Measurements from ENCODE around the gene CFI.
"Not testable (repeated sequence)": the region's sequence is repeated elsewhere in the genome, so short reads cannot be mapped to it uniquely, and the experiment has no call there.

Gene CFI

GRCh38 chr4:109795059-109795458 lies 6.7 kb downstream of the CFI start:
- DNase-seq, result no peak

DNA sequence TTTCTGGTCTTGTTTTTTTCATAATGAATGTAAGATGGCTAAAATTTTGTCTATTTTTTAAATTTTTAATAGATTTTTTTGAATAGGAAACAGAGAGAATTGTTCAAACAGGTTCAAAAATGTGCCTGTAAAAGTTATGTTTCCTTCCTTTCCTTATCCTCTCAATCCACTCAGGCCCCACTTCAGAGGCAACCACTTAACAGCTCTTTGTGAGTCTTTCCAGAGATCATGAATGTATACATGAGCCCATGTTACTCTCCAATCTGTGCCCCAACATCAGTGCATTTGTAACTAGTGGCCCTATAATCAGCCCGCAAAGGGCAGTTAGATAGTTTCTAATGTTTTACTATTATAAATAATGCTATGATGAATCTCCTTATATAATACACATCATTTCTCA lies 14.0 kb downstream of the CFI start:
- DNase-seq, result no peak

DNA sequence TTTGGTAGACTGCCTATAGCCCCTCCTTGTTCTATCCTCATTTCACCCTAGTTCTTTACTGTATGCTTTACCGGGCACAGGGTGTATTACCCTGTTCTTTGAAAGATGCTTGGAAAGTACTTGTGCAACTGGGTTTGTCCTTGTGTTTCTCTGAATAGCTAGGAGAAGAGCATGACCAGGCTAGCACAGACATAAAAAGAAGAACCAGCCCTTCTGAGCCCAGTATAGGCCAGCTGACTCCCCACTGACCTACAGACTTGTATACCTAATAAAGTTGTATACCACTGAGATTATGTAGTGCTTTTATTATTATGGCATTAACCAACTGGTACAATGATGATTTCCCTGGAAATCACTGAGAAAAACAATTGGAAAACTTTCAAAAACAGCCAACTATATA lies 15.0 kb downstream of the CFI start:
- no peak for DNase-seq

GRCh38 chr4:109782092-109782491 lies 19.7 kb downstream of the CFI start:
- DNase-seq, result not testable (repeated sequence)

GRCh38 chr4:109764789-109765402 lies 36.9 kb downstream of the CFI start:
- no peak for DNase-seq

DNA sequence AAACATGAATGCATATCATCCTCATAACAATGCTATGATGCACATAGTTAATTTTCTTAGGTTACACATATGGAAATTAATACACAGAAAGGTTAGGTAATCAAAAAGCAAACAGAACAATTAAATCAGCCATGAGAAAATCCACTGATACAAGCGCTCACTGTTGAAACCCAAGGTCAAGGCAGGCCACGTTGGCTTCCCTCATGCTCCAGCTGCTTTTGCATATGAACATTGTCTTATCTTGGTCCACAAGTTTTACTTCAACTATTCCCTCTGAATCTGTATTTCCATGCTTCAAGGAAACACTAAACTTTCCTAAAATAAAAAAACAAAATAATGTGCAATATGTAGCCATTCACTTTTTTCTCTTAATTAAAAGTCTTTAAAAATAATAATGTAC lies 37.4 kb downstream of the CFI start:
- no peak for DNase-seq

DNA sequence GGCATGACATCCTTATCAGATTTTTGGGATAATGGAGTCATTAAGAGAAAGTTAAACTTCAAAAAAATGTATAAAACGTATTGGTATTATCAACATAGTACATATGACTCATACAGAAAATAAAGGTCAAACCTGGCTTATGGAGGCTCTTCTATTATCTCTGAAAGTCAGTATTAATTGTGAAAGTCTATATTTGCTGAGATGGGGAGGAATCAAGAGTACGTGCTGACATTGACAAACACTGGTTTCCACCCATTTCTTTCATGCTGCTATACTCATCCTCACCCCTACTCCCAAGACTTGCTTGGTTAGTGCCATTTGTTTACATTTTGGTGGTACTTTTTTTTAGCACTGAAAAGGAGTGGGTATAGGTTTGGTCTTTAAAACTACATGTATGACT lies 41.1 kb downstream of the CFI start:
- no peak for DNase-seq

DNA sequence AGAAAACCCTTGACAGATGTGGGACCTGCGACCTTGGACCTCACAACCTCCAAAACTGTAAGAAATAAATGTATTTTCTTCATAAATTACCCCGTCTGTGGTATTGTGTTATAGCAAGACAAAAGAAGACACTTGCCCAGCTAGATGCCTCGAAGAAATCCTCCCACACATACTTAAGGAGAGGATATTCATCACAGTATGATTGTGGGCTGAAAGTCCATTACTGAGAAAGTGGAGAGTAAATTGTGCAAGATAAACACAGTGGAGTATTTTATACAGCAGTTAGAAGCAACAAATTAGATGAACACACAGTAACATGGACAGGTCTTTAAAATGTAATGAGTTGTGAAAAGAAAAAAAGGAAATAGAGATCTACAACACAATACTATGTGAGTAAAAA lies 46.1 kb downstream of the CFI start:
- no peak for DNase-seq

DNA sequence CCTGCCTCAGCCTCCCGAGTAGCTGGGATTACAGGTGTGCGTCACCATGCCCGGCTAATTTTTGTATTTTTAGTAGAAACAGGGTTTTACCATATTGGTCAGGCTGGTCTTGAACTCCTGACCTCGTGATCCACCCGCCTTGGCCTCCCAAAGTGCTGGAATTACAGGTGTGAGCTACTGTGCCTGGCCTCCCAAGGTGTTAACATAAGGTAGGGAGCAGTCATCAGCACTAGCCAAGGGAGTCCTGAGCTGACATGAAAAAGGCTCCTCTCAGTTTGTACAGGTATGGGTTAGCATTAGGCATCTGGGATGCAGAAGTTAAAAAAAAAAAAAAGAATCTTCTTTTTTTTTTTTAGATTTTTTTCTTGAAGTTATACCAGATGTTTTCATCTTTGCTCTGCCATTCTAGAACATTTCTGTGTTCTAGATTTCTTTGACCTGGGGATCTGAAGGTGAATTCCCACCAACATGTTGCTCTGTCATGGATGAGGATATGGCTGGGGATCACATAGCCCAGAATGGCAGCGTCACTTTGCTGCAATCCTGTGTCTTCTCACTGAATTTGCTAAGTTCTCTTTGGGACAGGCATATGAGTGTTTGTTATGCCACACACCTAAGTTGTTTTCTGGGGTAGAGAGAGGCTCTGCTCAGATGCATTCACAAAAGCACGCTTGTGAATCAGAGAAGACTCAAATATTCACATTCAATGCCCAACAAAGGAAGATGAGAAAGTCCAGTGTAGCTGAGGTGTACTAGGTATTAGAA lies 47.5 kb downstream of the CFI start:
- no peak for DNase-seq

DNA sequence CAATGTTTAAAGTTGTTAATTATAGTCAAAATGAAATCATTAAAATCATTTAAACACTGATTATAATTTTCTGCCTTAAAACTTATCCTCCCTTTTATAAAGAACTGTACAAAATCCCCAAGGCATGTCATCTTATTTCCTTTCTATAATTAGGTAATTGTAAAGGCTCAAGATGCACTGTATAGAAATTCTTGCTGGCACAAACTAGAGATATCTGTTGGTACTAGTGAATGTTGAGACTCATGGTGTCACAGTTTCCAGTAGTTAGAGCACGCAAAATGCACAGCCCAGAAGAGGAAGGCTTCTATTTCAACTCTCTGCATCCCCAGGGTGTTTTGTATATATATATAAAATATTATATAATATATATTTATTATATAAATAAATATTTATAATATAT lies 49.3 kb downstream of the CFI start:
- DNase-seq, result no peak

GRCh38 chr4:109751852-109752251 lies 49.9 kb downstream of the CFI start:
- no peak for DNase-seq

DNA sequence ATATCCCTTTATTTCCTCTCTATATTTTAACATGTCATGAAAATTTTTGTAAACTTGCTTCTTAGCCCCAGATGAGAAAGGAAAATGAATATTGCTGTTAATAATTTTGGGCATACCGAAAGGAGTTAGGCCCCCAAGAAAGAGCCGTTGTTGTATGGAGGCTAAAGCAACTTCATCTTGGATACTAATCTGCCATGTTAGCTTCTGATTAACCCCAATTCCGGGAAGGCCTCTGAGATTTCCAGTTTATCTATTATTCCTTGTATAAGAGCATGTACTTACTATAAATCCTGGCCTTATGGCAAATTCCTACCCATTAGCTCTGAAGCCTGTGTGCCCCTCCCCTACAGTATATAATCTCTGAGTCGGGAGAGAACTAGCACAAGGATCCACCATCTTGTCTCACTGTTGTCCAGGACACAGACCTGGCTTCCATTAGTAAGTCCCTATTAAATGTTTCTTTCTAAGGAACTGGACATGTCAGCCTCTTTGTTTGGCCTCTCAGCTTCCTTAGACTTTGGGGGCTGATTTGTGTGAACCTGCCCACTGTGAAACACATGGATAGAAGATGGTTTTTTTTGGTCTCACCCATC lies 51.1 kb downstream of the CFI start:
- DNase-seq, result no peak

DNA sequence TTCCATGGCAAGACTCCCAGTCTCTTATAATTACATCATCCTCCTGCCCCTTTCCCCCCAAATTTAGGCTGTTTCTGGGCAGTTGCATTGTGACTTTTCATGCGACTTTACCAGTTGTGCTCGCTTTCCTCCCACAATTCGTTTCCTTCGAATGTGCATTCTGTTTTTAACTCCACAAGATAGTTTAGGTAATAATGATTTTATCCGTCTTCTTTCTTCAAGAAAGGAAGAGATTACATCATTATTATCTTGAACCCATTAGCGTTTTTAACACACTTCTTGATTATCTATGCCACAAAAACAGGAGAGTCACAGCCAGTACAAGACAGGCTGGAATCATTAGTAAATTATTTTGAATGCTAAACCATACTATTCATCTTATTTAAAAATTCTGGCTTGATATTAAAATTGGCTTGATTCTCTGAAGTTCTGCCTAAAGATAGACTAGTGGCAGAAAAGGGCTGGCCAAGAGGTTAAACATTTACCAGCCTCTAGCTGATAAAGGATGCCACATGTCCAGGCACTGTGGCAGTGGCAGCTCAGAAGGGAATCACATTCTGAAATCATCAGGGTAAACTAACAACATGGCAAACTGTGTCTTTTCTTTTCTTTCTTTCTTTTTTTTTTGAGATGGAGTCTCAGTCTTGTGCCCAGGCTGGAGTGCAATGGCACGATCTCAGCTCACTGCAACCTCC lies 52.3 kb downstream of the CFI start:
- DNase-seq, result no peak

DNA sequence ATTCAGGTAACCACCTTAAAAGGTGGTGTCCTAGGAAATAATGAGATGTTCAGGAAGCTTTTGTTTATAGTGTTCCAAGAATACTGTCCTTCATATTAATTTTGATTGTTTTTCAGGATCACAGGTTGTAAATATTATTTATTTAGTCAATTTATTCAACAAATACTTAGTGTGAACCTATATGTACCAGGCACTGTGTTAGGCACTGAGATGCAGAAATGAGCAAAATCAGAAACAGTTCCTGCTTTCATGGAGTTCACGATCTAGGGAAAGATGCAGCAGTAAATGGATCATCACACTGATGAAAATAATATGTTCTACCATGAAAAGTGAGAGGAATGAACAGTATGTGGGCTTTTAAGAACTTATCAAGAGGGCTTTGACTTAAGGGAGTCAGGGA lies 53.7 kb downstream of the CFI start:
- DNase-seq, result no peak

GRCh38 chr4:109746728-109747127 lies 55.1 kb downstream of the CFI start:
- no peak for DNase-seq

GRCh38 chr4:109745830-109746229 lies 56.0 kb downstream of the CFI start:
- DNase-seq, result no peak

- DNase-seq, result no peak
These were observed 62.3 kb downstream of the CFI start for GRCh38 chr4:109739547-109739946.

DNA sequence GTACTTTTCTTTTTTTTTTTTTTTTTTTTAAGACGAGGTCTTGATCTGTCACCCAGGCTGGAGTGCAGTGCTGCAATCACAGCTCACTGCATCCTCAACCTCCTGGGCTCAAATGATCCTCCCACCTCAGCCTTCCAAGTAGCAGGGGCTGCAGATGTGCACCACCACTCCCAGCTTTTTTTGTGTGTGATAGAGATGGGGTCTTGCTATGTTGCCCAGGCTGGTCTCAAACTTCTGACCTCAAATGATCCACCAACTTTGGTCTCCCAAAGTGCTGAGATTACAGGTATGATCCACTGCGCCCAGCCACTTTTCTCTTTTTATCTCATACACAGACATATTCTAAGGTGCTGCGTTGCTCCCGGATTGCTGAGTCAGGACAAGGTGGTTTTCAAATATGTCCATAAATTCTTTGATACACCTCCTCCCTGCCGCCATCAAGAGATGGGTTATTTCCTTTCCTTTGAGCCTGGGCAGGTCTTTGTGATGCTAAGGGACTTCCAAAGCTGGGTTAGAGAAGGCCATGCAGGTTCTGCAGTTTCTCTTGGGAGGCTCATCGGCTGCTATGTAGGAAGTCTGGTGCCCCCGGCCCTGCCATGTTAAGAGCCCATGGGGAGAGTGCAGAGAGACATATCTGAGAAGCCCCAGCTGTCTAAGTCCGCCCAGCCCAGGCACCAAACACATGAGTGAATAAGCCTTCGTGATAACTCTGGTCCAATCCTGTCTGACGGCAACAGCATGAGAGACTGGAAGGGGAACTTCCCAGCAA lies 63.5 kb downstream of the CFI start:
- DNase-seq, result no peak

GRCh38 chr4:109735566-109736365 lies 66.0 kb downstream of the CFI start:
- DNase-seq, result no peak

DNA sequence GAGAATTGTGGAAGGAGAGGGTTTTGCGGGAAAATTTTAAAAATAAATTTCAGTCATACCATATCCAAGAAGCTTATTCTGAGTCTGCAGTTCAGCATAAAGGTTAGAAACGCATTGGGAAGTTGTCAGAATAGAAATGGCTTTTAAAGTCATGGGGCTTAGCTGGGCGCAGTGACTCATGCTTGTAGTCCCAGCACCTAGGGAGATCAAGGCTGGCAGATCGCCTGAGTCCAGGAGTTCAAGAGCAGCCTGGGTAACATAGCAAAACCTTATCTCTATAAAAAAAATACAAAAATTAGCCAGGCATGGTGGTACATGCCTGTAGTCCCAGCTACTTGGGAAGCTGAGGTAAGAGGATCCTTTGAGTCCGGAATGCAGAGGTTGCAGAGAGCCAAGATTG lies 68.1 kb downstream of the CFI start:
- DNase-seq, result no peak

DNA sequence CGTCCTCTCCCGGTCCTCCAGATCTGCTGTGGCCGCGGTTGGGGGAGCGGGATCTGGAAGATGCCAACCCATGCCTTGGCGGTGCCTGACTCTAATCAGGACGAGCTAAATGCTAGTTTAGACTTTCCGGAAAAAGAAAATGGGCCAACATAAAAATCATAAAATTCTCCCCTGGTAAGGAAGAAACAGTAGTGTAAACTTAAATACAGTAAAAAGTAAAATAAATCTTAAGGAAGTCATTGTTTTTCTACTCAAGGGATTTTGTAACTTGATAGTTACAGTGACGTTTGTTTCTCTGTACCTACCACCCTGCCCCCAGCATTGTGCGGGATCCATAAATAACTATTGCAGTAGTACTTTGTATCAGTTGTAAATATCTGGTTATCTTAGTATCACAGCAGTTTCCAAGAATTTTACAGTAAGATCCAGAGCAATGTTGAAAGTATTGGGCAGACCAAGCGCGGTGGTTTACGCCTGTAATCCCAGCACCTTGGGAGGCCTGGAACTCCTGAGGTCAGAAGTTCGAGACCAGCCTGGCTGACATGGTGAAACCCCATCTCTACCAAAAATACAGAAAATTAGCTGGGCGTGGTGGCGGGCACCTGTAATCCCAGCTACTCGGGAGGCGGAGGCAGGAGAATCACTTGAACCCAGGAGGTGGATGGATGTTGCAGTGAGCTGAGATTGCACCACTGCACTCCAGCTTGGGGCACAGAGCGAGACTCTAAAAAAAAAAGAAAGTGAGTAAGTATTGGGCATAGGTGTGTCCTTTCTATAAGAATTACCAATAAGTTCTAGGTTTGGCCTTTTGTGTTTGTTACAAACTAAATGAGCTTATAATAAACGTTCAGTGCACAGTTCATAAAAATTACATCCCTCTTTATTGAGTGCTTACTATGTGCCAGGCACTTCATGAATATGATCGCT lies 70.9 kb downstream of the CFI start:
- no peak for DNase-seq

Data from activated CD4-positive, alpha-beta T cell treated with anti-CD3 and anti-CD28 coated beads, Interleukin-2, amount 50 U/mL, for 4 hours (primary cell).